ENCODE measurements around the gene CAST.
A peak's percentile ranks its signal among the peaks of the same experiment; 100 is the strongest.
"Not testable (repeated sequence)": the region's sequence is repeated elsewhere in the genome, so short reads cannot be mapped to it uniquely, and the experiment has no call there.

Gene CAST, protein sequence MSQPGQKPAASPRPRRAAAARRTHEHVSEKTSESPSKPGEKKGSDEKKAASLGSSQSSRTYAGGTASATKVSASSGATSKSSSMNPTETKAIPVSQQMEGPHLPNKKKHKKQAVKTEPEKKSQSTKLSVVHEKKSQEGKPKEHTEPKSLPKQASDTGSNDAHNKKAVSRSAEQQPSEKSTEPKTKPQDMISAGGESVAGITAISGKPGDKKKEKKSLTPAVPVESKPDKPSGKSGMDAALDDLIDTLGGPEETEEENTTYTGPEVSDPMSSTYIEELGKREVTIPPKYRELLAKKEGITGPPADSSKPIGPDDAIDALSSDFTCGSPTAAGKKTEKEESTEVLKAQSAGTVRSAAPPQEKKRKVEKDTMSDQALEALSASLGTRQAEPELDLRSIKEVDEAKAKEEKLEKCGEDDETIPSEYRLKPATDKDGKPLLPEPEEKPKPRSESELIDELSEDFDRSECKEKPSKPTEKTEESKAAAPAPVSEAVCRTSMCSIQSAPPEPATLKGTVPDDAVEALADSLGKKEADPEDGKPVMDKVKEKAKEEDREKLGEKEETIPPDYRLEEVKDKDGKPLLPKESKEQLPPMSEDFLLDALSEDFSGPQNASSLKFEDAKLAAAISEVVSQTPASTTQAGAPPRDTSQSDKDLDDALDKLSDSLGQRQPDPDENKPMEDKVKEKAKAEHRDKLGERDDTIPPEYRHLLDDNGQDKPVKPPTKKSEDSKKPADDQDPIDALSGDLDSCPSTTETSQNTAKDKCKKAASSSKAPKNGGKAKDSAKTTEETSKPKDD

GRCh38 chr5:96661855-96662724, at the start of gene CAST:
Gene CAST (plus strand): TSS chr5:96662376. CDS start chr5:96662423, 47 bp downstream.
- DNase-seq = peak in 53 of 56 donors; percentile 7 to 78 (median 48)

DNA sequence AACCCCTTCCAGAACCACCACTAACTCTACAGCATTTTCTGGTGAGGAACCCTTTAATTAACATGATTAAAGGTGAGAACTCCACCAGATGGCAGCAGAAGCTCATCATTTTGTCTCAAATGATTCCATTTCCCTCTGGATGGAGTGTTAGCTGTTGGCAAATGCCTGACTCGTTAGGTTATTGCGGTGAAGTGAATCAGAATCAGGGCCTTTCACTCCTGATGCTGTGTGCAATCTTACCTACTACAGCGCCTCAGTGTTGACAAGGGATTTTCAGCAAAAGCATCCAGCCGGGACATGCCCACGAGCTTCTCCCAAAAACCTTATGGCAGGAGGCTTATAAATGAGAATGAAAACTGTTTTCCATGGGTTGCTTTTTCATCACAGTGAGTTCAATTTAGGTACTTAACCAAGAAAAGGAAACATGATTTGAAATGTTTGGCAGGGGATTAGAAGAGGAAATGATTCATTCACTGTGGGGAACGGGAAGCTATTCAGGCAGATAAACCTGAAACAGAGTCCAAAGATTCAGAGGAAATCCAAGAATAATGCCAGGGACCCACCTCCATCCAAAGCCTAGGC, 48.0 kb upstream of the CAST start:
- peak in 46 of 56 donors; percentile 3 to 81 (median 34) for DNase-seq

GRCh38 chr5:96615223-96615622, 47.0 kb upstream of the CAST start:
- no peak for DNase-seq

- no peak for DNase-seq
Measured at GRCh38 chr5:96616801-96617200, 45.4 kb upstream of the CAST start.

GRCh38 chr5:96618311-96619016, 43.7 kb upstream of the CAST start:
- not testable (repeated sequence) for DNase-seq

DNA sequence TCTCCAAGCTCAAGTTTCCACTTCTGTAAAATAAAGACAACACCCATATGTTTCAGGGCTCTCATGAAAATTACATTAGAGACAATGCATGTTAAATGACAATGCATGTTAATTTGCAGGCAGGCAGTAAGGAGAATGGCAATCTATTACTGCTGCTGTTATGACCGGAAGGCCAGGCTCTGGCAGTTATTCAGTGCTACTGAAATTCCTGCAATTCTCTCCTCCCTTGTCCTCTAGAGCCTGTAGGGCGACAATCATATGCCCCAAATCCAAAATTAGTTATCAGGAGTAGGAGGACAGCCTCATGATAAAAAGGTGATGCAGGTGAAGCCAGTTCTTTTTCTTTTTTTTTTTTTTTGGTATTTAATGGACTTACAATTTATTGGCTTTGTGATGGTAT, 42.2 kb upstream of the CAST start:
- DNase-seq = no peak

DNA sequence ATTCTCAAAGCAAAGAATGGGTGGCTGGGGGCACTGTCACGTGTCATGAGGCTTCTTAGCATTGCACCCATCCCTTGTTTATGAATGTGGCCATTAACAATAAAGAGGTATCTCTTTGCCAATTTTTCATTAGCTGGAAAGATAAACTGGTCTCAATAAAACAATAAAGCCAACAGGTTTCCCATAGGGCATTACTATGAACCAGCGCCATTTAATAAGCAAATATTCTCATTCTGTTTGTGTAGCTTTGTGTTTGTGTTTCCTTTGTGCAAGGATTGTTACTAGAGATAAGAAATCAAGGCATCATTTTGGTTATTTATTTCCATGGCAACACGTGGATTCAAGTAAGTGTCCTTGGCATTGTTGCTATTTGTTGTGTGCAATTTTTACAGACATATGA, 37.6 kb upstream of the CAST start:
- no peak for DNase-seq

DNA sequence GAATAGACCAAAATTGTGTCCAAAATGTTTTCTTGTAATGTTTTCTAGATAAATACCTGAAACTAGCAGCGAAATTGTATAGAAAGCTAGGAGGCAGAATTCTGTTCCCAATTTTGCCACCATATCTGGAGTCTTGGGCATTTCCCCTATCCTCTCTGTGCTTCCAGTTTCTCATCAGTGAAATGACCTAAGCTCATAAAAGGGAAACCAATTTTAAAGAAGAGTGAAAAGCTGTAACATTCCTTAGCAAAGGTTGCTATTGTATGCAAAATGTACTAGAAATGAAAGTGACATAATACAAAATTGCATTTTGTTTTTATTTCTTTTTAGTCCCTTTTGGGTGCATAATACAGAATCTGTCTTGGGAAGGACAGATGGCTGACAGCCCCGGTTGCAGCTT, 36.8 kb upstream of the CAST start:
- no peak for DNase-seq

DNA sequence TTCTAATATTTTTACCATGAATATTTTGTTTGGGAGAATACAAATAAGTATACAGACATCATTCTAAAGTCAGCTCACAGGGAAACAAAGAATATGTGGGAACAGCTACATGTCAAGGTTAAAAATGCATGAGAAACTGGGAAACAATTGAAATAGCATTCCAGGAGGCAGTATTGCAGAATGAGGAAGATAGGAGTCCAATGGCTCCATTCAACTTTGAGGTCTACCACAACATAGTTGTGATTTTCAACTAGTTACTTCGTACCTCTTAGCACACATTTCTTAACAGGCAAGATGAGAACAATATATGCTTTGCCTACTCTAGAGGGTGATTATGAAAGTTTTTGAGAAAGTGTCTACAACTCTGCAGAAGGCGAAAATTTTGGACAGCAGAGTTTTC, 35.2 kb upstream of the CAST start:
- no peak for DNase-seq

DNA sequence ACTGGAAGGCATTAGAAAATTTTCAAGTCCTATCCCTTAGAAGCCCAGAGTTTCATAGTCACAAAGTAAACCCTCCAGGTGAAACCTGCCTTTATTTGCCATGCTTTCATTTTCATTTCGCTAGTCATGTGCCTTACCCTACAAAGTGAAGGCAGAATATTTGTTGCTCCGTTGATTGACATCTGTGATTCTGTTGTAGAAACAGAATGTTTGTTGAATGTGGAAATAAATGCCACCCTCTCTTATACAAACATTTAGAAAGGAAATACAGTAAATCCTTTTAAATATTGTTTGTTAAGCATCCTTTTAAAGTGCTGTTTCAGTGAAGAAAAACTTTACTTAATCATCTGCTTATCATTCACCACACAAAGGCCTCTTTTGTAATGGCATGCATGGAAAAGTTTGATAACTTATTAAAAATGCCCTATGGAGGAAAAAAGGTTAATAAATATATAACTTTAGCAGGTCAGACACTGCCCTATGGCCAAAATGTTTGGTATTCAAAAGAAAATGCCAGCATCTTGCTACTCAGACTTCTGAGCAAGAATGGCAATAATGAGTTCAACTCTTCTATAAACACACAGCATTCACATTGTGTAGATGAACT, 34.3 kb upstream of the CAST start:
- no peak for DNase-seq

- no peak for DNase-seq
Measured at GRCh38 chr5:96628406-96628805, 33.8 kb upstream of the CAST start.

DNA sequence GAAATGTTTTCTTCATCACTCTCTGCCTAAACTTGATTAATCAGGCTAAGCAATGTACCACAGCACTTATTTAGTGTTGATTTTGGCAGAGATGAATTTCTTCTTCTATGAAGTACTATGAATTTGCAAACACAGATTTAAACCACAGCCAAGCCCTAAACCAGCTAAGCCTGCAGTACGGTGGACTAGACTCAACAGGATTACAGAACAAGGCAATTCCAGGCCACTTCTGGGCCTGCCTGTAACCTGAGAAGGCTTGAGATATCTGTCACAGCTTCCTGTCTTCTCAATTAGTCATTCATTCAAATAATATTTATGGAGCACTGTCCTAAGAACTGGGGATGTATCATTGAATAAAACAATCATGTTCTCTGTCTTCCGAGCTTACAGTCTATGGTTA, 32.4 kb upstream of the CAST start:
- no peak for DNase-seq

- no peak for DNase-seq
Measured at GRCh38 chr5:96633820-96634219, 28.4 kb upstream of the CAST start.

DNA sequence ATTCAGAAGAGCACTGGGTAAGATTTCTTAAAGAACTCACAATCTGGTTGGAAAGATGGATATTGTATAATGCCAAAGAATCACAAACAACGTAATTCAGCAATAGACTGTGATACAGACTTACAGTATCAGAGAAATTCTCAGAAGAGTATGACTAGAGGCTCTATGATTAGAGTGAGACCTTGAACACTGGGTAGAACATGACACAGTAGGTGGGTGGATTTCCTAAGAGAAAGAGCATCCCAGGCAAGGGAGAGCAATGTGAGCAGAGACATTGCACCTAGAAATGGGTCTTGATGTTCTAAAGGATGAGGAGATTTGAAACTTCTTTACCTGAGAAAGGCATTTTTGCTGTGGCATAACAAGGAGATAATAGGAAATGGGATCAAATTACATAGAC, 27.3 kb upstream of the CAST start:
- DNase-seq = no peak

GRCh38 chr5:96636046-96636445, 26.1 kb upstream of the CAST start:
- DNase-seq = no peak

DNA sequence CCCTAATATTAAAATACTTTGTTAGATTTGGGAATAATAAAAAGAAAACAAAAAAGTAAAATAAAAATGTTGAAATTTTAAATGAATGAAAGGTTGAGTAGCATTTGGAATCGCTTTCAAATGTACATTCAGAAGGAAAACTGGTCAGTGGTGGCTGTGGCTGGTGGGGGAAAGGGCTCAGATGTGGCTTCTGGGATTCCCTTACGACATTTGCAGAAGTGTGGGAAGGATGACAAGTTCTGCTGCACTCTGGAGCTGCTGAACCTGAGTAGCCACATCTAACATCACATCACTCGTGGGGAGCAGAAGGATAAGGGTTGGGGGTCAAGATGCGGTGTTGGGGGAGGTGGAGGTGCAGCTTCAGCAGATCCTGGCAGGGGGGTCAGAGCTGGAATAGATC, 25.6 kb upstream of the CAST start:
- no peak for DNase-seq

DNA sequence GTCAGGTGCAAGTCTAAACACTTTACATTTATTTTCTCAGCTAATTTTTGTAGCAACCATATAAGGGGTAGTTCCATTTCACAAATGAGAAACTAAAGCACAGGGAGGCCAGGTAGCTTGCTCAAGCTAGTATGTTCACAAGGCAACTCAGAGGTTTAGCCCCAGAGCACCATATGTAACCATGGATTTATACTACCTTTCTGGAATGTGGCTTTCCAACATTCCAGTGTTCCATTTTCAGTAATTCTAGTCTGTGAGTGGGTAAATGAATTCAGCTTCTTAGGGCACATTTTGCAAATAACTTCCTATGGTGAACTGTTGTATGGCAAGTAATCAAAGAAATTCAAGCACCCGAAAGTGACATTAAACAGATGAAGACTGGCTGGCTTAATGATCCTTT, 25.0 kb upstream of the CAST start:
- no peak for DNase-seq

DNA sequence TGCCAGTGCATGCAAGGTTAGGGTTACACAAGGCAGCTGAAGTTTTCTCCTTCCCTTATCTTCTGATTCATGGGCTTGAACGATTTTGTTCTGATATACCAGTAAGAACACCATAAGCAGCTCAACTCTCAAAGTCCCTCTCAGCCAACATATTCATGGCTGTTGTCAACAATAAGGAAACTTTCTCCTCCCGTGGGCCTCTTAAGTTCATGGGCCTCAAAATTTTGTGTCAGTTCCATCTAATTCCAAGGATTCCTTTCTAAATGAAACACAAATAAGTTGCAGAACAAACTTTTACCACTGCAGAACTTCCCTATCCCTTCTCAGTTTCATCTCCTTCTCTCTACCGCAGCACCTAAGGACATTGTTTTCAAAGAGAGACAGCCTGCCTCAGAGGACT, 23.6 kb upstream of the CAST start:
- DNase-seq = no peak

GRCh38 chr5:96640696-96641095, 21.5 kb upstream of the CAST start:
- DNase-seq = no peak
